Tibial artery (tissue), 4 donors: ENCODE results near the gene IL1F10.

Experiments used
- DNase-seq, 2 donors: peaks; one replicate each; pipeline ENCODE4 v3.0.0-alpha.2; 2019
- H3K27ac ChIP-seq, 2 donors: fragments of 200-600 bp; sonication (generic) in 1 of 2; 1 replicate in 1 of 2; 2 replicates in 1 of 2; pipeline ENCODE4 v1.5.1; 2018 to 2019; ENCODE audit warnings: mild to moderate bottlenecking in 1 of 2
- H3K27me3 ChIP-seq, 2 donors: fragments of 200-600 bp; sonication (generic) in 1 of 2; one replicate each; pipeline versions ENCODE4 v1.5.1 to v1.6.0; 2016 to 2019
- H3K36me3 ChIP-seq, 3 donors: fragments of 200-600 bp; sonication (generic) in 2 of 3; one replicate each; pipeline ENCODE4 v1.5.1; 2016 to 2019; ENCODE audit warnings: mild to moderate bottlenecking in 2 of 3
- H3K4me1 ChIP-seq, 4 donors: fragments of 200-600 bp; sonication (generic) in 2 of 4; 1 replicate in 3 of 4; 2 replicates in 1 of 4; pipeline ENCODE4 v1.5.1; 2016 to 2019
- H3K4me3 ChIP-seq, 2 donors: fragments of 200-600 bp; sonication (generic) in 1 of 2; 1 replicate in 1 of 2; 2 replicates in 1 of 2; pipeline ENCODE4 v1.5.1; 2018 to 2019; ENCODE audit warnings: mild to moderate bottlenecking in 2 of 2
- H3K9me3 ChIP-seq, 3 donors: fragments of 200-600 bp; sonication (generic) in 1 of 3; one replicate each; pipeline ENCODE4 v1.5.1; 2016 to 2019
- intact Hi-C: fragments of 100-400 bp; cut with DNase I; formaldehyde crosslinking; loops from one replicate; pipeline ENCODE4 v1.15.0; 2023; ENCODE audit warnings: low total_unique reads
- TF ChIP-seq, protein P1 (sequence below), 2 experiments: fragments of 200-600 bp in 1 of 2; fragments of 450-650 bp in 1 of 2; IDR thresholded peaks; one replicate each; pipeline ENCODE4 v1.5.1; 2017 to 2019; ENCODE audit warnings: antibody characterized with exemption in 2 of 2, mild to moderate bottlenecking in 1 of 2, moderate library complexity in 1 of 2

Gene IL1F10

DNA sequence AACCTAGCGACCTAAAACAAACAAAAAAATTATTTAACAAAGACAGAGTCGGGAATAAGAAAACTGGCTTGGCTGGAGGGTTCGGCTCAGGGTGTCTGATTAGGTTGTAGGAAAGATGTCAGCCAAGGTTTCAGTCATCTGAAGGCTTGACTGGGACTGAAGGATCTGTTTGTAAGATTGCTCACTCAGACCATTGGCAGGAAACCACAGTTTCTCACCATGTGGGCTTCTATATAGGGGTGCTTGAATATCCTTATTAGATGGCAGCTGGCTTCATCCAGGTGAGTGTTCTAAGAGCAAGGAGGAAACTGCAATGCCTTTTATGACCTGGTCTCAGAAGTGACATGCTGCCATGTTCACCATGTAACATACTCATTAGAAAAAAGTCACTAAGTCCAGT, 14.1 kb upstream of the IL1F10 start:
- peaks cover 0 to 17% (median 0%) of the 10 kb centered on the region in 3 donors for H3K9me3 ChIP-seq
- H3K4me1 ChIP-seq, result no peaks in the 10 kb centered on the region
- H3K36me3 ChIP-seq, result no peaks in the 10 kb centered on the region
- H3K4me3 ChIP-seq, result no peak overlapping the region
- TF ChIP-seq, protein P1, sequence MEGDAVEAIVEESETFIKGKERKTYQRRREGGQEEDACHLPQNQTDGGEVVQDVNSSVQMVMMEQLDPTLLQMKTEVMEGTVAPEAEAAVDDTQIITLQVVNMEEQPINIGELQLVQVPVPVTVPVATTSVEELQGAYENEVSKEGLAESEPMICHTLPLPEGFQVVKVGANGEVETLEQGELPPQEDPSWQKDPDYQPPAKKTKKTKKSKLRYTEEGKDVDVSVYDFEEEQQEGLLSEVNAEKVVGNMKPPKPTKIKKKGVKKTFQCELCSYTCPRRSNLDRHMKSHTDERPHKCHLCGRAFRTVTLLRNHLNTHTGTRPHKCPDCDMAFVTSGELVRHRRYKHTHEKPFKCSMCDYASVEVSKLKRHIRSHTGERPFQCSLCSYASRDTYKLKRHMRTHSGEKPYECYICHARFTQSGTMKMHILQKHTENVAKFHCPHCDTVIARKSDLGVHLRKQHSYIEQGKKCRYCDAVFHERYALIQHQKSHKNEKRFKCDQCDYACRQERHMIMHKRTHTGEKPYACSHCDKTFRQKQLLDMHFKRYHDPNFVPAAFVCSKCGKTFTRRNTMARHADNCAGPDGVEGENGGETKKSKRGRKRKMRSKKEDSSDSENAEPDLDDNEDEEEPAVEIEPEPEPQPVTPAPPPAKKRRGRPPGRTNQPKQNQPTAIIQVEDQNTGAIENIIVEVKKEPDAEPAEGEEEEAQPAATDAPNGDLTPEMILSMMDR (IDR thresholded peaks at IDR 0.05), result no peak
- DNase-seq, result no peak
- no peaks in the 10 kb centered on the region for H3K27me3 ChIP-seq
- intact Hi-C loops, result no loop called here
- H3K27ac ChIP-seq, result no peak overlapping the region

DNA sequence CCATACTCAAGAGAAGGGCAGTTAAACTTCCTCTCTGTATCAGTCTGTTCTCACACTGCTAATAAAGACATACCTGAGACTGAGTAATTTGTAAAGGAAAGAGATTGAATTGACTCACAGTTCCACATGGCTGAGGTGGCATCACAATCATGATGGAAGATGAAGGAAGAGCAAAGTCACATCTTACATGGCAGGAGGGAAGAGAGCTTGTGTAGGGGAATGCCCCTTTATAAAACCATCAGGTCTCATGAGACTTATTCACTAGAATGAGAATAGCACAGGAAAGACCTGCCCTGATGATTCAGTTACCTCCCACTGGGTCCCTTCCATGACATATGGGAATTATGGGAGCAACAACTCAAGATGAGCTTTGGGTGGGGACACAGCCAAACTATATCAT, 13.7 kb upstream of the IL1F10 start:
- intact Hi-C loops, result no loop called here
- peaks cover 0 to 17% (median 0%) of the 10 kb centered on the region in 3 donors for H3K9me3 ChIP-seq
- no peaks in the 10 kb centered on the region for H3K36me3 ChIP-seq
- TF ChIP-seq, protein P1 (IDR thresholded peaks at IDR 0.05), result no peak
- H3K4me3 ChIP-seq, result no peak overlapping the region
- no peaks in the 10 kb centered on the region for H3K4me1 ChIP-seq
- DNase-seq, result no peak
- no peak overlapping the region for H3K27ac ChIP-seq
- H3K27me3 ChIP-seq, result no peaks in the 10 kb centered on the region

DNA sequence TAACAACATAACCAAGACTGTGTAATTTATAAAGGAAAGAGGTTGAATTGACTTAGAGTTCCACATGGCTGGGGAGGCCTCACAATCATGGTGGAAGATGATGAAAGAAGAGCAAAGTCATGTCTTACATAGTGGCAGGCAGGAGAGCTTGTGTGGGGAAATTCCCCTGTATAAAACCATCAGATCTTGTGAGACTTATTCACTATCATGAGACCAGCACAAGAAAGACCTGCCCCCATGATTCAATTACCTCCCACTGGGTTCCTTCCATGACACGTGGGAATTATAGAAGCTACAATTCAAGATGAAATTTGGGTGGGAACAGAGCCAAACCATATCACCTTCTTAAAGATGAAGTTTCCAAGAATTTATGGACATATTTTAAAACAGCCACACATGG, 11.2 kb upstream of the IL1F10 start:
- H3K27ac ChIP-seq, result no peak overlapping the region
- TF ChIP-seq, protein P1 (IDR thresholded peaks at IDR 0.05), result no peak
- no peak overlapping the region for H3K4me3 ChIP-seq
- H3K4me1 ChIP-seq, result no peaks in the 10 kb centered on the region
- peaks cover 0 to under 1% of the 10 kb centered on the region in 2 donors for H3K27me3 ChIP-seq
- intact Hi-C loops, result no loop called here
- no peak for DNase-seq
- H3K36me3 ChIP-seq, result no peaks in the 10 kb centered on the region
- H3K9me3 ChIP-seq, result peaks cover 0 to 13% (median 0%) of the 10 kb centered on the region in 3 donors

DNA sequence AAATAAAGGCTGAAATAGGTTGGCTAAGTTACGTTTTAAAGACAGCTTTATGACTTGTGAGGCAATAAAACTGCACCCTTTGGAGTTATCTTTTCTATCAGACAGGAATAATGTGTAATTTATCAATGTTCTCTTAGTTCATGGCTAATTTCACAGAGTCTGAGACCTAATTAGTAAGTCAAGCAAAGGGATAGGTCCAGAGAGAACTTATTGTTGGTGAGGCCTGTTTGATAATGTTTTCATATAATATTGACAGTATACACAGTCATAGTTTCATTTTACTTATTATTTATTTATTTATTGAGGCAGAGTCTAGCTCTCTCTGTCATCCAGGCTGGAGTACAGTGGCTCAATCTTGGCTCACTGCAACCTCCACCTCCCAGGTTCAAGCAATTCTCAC, 10.7 kb upstream of the IL1F10 start:
- Histone ChIP-seq H3K9me3 (peaks cover 0 to 13% (median 0%) of the 10 kb centered on the region in 3 donors), H3K27me3 (peaks cover 0 to 6% of the 10 kb centered on the region in 2 donors), H3K4me3 (no peak overlapping the region), H3K4me1 (no peaks in the 10 kb centered on the region), H3K27ac (no peak overlapping the region), H3K36me3 (no peaks in the 10 kb centered on the region)
- intact Hi-C loops, result no loop called here
- TF ChIP-seq, protein P1 (IDR thresholded peaks at IDR 0.05), result no peak
- DNase-seq, result no peak

DNA sequence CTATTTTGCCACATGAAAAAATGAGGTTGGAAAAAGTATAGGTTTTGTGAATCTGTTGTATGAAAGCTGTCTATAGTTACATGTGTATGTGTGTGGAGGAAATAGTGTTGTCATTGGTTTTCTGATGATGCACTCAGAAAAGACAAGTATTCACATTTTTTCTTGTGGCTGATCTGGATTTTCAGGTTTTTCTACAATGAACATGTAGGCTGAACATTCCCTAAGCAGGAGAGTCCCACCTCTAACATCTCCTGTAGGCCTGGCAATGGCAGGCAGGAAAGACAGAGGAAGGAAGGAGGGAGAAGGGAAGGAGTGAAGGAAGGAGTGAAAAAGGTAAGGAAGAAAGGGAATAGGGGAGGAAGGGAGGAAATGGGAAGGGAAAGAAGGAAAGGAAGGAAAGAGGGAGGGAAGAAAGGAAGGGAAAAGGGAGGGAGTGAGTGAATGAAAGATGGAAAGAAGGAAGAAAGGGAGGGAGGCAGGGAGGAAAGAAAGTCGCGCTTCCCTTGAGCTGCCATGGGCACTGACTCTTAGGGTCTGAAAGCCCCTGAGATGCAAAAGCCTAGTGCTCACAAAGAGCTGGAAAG, 9.3 kb upstream of the IL1F10 start:
- DNase-seq, result no peak
- intact Hi-C loops, result no loop called here
- TF ChIP-seq, protein P1 (IDR thresholded peaks at IDR 0.05), result no peak
- Histone ChIP-seq H3K27me3 (peaks cover 0 to 12% of the 10 kb centered on the region in 2 donors), H3K4me3 (no peak overlapping the region), H3K4me1 (no peaks in the 10 kb centered on the region), H3K36me3 (no peaks in the 10 kb centered on the region), H3K27ac (no peak overlapping the region), H3K9me3 (peaks cover 0 to 13% (median 0%) of the 10 kb centered on the region in 3 donors)
